Upper lobe of right lung (tissue), 1 donor: ENCODE data around the gene EPHA10. TPM values are rescaled to one million over a fixed set of nuclear protein-coding genes. Genes with fewer than 3 reads are reported as not detected.

Experiments used
- ATAC-seq: fragments of 200-7000 bp; cut with Tn5 transposase; one replicate; pipeline ENCODE4 v1.9.1; 2020; ENCODE audit warnings: mild to moderate bottlenecking, moderate library complexity
- DNase-seq: peaks from one replicate; pipeline ENCODE4 v3.0.0-alpha.2; 2020
- H3K27ac ChIP-seq: fragments of 200-600 bp; one replicate; pipeline ENCODE4 v1.8.0; 2022
- H3K27me3 ChIP-seq: fragments of 200-600 bp; one replicate; pipeline ENCODE4 v1.8.0; 2022; ENCODE audit warnings: mild to moderate bottlenecking
- H3K36me3 ChIP-seq: fragments of 200-600 bp; one replicate; pipeline ENCODE4 v1.8.0; 2022
- H3K4me1 ChIP-seq: fragments of 200-600 bp; one replicate; pipeline ENCODE4 v1.8.0; 2022
- H3K4me3 ChIP-seq: fragments of 200-600 bp; one replicate; pipeline ENCODE4 v1.8.0; 2022; ENCODE audit warnings: mild to moderate bottlenecking
- H3K9me3 ChIP-seq: fragments of 200-600 bp; one replicate; pipeline ENCODE4 v1.8.0; 2022
- intact Hi-C: fragments of 100-400 bp; cut with DNase I; formaldehyde crosslinking; loops from one replicate; pipeline ENCODE4 v1.11.0; 2022
- total RNA-seq: library from RNA; stranded (reverse); fragmentation: NEBNext Ultra II Directional; extraction: Animal tissue kit (Norgen Biotek cat#: 25700); gene quantifications from one replicate; pipeline ENCODE4 v1.2.1, GENCODE V29; 2021
- TF ChIP-seq, protein P1 (sequence below): fragments of 200-600 bp; IDR thresholded peaks from one replicate; pipeline ENCODE4 v1.8.0; 2022; ENCODE audit warnings: antibody characterized with exemption
- donor health status: DM: no; HTN: yes; CAD: no; lungs with severe emphysema.

EPHA10 gene
- total RNA-seq, 1 donor from 2014 or later = 1.4 TPM

DNA sequence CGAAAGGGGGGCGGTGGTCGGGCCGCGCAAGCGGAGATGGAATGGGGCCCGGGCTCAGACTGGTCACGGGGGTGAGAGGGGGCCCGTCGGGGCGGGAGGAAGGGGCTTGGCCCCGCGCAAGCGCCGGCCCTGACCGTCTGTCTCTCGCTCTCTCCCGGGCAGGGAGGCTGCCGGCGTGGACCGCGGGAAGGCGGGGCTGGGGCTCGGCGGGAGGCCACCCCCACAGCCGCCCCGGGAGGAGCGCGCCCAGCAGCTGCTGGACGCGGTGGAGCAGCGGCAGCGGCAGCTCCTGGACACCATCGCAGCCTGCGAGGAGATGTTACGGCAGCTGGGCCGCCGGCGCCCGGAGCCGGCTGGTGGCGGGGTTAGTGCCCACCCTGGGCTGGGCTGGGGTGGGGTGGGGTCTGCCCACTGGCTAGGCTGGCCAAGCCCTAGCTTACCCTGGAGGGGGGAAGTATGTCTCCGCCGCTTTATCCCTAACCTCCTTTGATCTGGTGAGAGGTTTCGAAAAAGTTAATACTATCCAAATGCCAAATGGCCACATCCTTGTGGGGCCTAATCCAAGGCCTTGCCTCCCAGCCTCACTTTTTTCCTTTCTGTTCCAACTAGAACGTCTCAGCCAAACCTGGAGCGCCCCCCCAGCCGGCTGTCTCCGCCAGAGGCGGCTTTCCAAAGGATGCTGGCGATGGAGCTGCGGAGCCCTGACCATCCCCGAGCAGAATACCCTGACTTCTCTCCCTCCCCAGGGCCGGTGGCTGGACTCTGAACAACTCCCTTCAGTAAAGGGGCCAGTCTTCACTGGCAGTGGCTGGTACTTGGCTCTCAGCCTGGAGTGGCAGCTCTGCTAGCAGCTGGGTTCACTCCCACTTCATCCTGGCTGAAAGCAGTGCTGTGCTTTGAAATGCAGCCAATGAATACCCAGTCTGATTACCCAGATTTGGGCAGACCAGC lies 43.7 kb upstream of the EPHA10 start:
- TF ChIP-seq, protein P1, sequence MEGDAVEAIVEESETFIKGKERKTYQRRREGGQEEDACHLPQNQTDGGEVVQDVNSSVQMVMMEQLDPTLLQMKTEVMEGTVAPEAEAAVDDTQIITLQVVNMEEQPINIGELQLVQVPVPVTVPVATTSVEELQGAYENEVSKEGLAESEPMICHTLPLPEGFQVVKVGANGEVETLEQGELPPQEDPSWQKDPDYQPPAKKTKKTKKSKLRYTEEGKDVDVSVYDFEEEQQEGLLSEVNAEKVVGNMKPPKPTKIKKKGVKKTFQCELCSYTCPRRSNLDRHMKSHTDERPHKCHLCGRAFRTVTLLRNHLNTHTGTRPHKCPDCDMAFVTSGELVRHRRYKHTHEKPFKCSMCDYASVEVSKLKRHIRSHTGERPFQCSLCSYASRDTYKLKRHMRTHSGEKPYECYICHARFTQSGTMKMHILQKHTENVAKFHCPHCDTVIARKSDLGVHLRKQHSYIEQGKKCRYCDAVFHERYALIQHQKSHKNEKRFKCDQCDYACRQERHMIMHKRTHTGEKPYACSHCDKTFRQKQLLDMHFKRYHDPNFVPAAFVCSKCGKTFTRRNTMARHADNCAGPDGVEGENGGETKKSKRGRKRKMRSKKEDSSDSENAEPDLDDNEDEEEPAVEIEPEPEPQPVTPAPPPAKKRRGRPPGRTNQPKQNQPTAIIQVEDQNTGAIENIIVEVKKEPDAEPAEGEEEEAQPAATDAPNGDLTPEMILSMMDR = no peak
- intact Hi-C loops = no loop called here
- H3K4me1 ChIP-seq = peaks cover 32% of the 10 kb centered on the region

DNA sequence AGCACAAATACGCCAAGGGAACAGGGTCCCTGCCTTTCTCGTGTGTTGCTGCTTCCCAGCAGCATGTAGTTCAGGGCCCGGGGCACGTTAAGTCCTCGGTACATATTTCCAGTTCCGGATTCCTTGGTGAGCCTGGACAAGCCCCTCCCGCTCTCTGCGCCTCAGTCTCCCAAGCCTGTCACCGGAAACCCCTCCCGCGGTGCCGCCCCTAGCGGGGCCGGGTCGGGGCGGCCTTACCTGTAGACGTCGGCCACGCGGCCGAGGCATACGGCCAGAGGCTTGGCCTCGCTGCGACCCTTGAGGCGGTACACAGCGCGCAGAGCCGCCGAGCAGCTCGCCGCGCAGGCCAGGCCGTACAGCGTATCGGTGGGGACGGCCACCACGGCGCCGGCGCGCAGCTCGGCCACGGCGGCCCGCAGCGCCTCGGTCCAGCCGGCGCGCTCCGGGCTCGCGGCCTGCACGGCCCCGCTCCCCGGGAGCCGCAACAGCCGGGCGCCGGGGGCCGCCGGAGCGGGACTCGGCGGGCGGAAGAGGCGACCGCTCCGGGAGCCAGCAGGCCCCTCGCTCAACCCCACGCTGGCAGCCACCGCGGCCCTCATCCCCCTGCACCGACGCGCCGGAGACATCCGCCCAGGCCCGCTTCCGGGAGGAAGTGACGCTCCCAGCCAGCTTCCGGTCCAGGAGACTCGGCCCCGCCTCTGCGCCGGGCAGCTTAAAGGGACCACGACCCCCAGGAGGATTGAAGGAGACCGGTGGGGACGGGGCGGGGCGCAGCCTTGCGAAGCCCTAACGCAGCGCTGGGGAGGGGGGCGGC lies 42.8 kb upstream of the EPHA10 start, which contains the start of the genes C1orf122 and YRDC:
C1orf122 (plus strand) TSS at position 236 of the 814 bp plus-strand sequence. CDS start 615 bp downstream, outside the sequence.
YRDC (minus strand) TSS at position 654 of the 814 bp plus-strand sequence; CDS start at position 626, 28 bp downstream.
- intact Hi-C loops = no loop called here
- H3K36me3 ChIP-seq = peaks cover 40% of the 10 kb centered on the region
- peaks cover 32% of the 10 kb centered on the region for H3K4me1 ChIP-seq
- ATAC-seq (peak; percentile 94), DNase-seq (peak; percentile 97)
- H3K27ac ChIP-seq = peak within 1 kb of the TSS; percentile 88
- no peaks in the 10 kb centered on the region for H3K9me3 ChIP-seq
- no peaks in the 10 kb centered on the region for H3K27me3 ChIP-seq
- TF ChIP-seq, protein P1 = no peak
- peak within 1 kb of the TSS; percentile 94 for H3K4me3 ChIP-seq

More for the DNA sequence above, 43.7 kb upstream of the EPHA10 start:
- ATAC-seq (peak; percentile 87), DNase-seq (peak; percentile 90)
- H3K4me3 ChIP-seq = peak overlapping the region; percentile 94
- H3K36me3 ChIP-seq = peaks cover 32% of the 10 kb centered on the region
- no peaks in the 10 kb centered on the region for H3K9me3 ChIP-seq
- no peaks in the 10 kb centered on the region for H3K27me3 ChIP-seq
- H3K27ac ChIP-seq = peak overlapping the region; percentile 88

DNA sequence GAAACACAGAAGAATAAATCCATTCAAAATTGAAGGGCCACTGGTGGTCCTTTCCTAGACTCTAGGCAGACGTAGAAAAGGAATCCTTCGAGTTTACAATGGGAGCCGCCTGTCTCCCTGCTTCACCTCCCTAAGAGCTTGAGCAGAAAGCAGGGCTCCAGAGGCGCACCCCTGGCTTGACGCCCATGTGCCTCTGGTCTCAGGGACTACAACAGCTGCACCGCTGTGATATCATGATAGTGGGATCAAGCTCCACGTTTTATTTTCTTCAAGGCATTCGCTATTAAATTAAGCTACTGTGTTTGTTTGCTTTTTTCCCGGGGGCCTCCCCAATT lies 42.3 kb upstream of the EPHA10 start:
- Histone ChIP-seq H3K4me3 (peak overlapping the region; percentile 94), H3K27ac (peak overlapping the region; percentile 88), H3K4me1 (peaks cover 32% of the 10 kb centered on the region), H3K9me3 (no peaks in the 10 kb centered on the region), H3K27me3 (no peaks in the 10 kb centered on the region), H3K36me3 (peaks cover 46% of the 10 kb centered on the region)
- ATAC-seq (no peak), DNase-seq (no peak)
- TF ChIP-seq, protein P1 = no peak
- intact Hi-C loops = no loop called here

DNA sequence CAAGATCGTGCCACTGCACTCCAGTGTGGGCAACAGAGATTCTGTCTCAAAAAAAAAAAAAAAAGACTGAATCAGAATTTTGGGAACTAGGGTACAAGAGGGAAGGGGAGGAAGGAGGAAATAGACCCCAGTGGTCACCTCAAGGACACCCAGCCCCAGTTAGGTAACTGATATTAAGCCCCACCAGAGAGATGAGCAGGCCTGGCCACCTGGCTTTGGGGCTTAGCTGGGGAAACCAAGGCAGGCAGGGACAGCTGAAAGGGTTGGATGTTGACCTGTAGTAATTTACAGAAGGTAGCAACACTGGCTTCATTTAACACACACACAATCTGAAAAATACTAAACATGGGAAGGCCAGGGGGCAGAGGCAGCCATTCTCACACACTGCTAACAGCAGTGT lies 37.5 kb upstream of the EPHA10 start:
- Histone ChIP-seq H3K9me3 (no peaks in the 10 kb centered on the region), H3K4me1 (peaks cover 15% of the 10 kb centered on the region), H3K27me3 (no peaks in the 10 kb centered on the region), H3K4me3 (no peak overlapping the region), H3K36me3 (peaks cover 71% of the 10 kb centered on the region), H3K27ac (no peak overlapping the region)
- TF ChIP-seq, protein P1 = no peak
- intact Hi-C loops = no loop called here
- ATAC-seq = no peak
- no peak for DNase-seq

DNA sequence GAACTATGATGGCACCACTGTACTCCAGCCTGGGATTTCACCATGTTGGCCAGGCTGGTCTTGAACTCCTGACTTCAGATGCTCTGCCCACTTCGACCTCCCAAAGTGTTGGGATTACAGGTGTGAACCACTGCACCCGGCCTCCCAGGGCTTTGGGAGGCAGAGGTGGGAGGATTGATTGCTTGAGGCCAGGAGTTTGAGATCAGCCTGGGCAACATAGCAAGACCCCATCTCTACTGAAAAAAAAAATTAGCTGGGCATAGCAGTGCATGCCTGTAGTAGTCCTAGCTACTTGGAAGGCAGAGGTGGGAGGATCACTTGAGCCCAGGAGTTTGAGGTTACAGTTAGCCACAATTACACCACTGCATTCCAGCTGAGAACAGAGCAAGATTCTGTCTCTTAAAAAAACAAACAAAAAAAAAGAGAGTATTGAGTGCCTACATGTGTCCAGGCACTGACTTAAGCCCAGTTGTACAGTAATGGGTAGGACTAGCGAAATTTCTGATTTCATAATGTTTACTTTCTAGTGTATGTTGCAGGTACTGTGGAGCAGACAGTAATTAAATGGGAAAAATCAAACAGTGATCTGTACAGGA lies 32.9 kb upstream of the EPHA10 start:
- Histone ChIP-seq H3K36me3 (peaks cover 32% of the 10 kb centered on the region), H3K27me3 (no peaks in the 10 kb centered on the region), H3K9me3 (no peaks in the 10 kb centered on the region), H3K27ac (no peak overlapping the region), H3K4me3 (no peak overlapping the region), H3K4me1 (peaks cover 15% of the 10 kb centered on the region)
- DNase-seq = peak; percentile 19
- TF ChIP-seq, protein P1 = no peak
- no peak for ATAC-seq
- intact Hi-C loops = no loop called here
